Esophagus squamous epithelium (tissue), 5 donors: ENCODE data around the gene TMEM30A. TPM values are rescaled to one million over a fixed set of nuclear protein-coding genes. Genes with fewer than 3 reads are reported as not detected.

Experiments
- DNase-seq: peaks from one replicate; lab custom pipeline; 2025; lab: John Stamatoyannopoulos, UW
- H3K27ac ChIP-seq, 4 donors: fragments of 200-600 bp; sonication (generic); one replicate each; pipeline ENCODE4 v1.5.1; 2016 to 2019; ENCODE audit warnings: mild to moderate bottlenecking in 1 of 4
- H3K27me3 ChIP-seq, 4 donors: fragments of 200-600 bp; sonication (generic); 1 replicate in 3 of 4; 2 replicates in 1 of 4; pipeline versions ENCODE4 v1.5.1 to v1.6.0; 2017 to 2021; ENCODE audit warnings: antibody characterized with exemption in 1 of 4
- H3K36me3 ChIP-seq, 3 donors: fragments of 200-600 bp; sonication (generic); one replicate each; pipeline ENCODE4 v1.5.1; 2016 to 2019
- H3K4me1 ChIP-seq, 3 donors: fragments of 200-600 bp; sonication (generic); one replicate each; pipeline ENCODE4 v1.5.1; 2017 to 2019
- H3K4me3 ChIP-seq, 4 donors: fragments of 200-600 bp; sonication (generic); 1 replicate in 3 of 4; 2 replicates in 1 of 4; pipeline ENCODE4 v1.5.1; 2016 to 2019; ENCODE audit warnings: mild to moderate bottlenecking in 2 of 4, moderate library complexity in 1 of 4
- H3K9me3 ChIP-seq, 3 donors: fragments of 200-600 bp; sonication (generic); one replicate each; pipeline ENCODE4 v1.5.1; 2016 to 2019
- CTCF ChIP-seq, 6 experiments: fragments of 450-650 bp in 4 of 6; fragments of 200-600 bp in 2 of 6; sonication (generic) in 2 of 6; IDR thresholded peaks; one replicate each; pipeline ENCODE4 v1.5.1; 2016 to 2019; ENCODE audit warnings: antibody characterized with exemption in 6 of 6, mild to moderate bottlenecking in 4 of 6, moderate library complexity in 4 of 6
- POLR2A ChIP-seq, 4 donors: fragments of 450-650 bp; IDR thresholded peaks; one replicate each; pipeline ENCODE4 v1.6.1; 2017; ENCODE audit warnings: antibody characterized with exemption in 4 of 4, mild to moderate bottlenecking in 4 of 4, moderate library complexity in 3 of 4
- WGBS, 2 donors: methylation state at CpG; one replicate each; pipeline ENCODE4 v1.1.5; 2018; 5-methylcytosine and 5-hydroxymethylcytosine counted together
- intact Hi-C: fragments of 100-400 bp; cut with DNase I; formaldehyde crosslinking; loops from one replicate; pipeline ENCODE4 v1.15.0; 2022
- total RNA-seq, 4 donors: library from RNA; depleted of rRNA; stranded (reverse); fragments of >200 nt; gene quantifications; one replicate each; pipeline ENCODE4 v1.1.0, GENCODE V29; 2016
- donor health status: DM: yes; HTN: yes; CAD: no.

The TMEM30A gene
- total RNA-seq, 4 donors from 2014 or later = 51.3 to 97.0 (median 72.3) TPM

DNA sequence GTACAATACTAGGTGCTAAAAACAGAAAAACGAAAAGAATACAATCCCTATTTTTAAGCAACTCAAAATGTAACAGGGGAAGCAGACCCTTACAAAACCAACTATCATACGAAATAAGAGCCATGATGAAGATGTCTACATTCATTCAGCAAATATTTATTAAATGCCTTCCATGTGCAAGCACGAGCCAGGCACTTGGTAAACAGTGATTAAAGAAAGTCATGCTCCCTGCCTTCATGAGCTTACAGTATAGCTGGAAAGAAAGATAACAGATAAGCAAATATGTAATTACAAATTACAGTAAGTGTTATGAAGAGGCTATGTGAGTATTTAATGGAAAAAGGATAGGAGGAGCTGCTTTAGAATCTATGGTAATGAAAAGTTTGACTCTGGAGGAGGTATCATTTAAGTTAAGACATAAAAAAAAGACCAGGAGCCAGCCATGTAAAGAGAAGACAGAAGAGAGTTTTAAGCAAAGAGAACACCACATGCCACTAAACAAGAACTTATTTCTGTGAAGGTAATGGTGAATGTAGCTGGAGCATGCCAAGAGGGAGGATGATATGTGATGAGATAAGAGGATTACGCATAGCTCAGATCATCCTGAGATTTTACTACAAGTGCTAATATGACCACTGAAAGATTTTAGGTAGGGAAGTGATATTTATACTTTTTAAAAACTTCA, 21.7 kb downstream of the TMEM30A start:
- no peaks in the 10 kb centered on the region for H3K9me3 ChIP-seq
- no peak for DNase-seq
- no peak overlapping the region for H3K27ac ChIP-seq
- H3K36me3 ChIP-seq = peaks cover 0 to 72% (median 0%) of the 10 kb centered on the region in 3 donors
- H3K27me3 ChIP-seq = no peaks in the 10 kb centered on the region
- intact Hi-C loops = loop anchor here (10.0 kb wide), 1 partner anchor 272 kb away; no protein-coding TSS in a partner anchor
- no peak overlapping the region for H3K4me3 ChIP-seq
- no peak for TF ChIP-seq CTCF (IDR thresholded peaks at IDR 0.05)
- no peak for TF ChIP-seq POLR2A (IDR thresholded peaks at IDR 0.05)
- peaks cover 1 to 16% (median 5%) of the 10 kb centered on the region in 3 donors for H3K4me1 ChIP-seq
- WGBS, 2 donors = 84 to 91% methylated on average over 4 of the region's 4 CpGs

GRCh38 chr6:75261299-75261698, 23.3 kb downstream of the TMEM30A start:
- Histone ChIP-seq H3K4me1 (no peaks in the 10 kb centered on the region), H3K36me3 (peaks cover 0 to 87% (median 0%) of the 10 kb centered on the region in 3 donors), H3K4me3 (no peak overlapping the region), H3K9me3 (no peaks in the 10 kb centered on the region), H3K27me3 (no peaks in the 10 kb centered on the region), H3K27ac (no peak overlapping the region)
- TF ChIP-seq CTCF (IDR thresholded peaks at IDR 0.05) = no peak
- no peak for TF ChIP-seq POLR2A (IDR thresholded peaks at IDR 0.05)
- intact Hi-C loops = loop anchor here (10.0 kb wide), 1 partner anchor 274 kb away; no protein-coding TSS in a partner anchor
- DNase-seq = no peak
- 93 to 100% methylated on average over 1 of the region's 1 CpG for WGBS, 2 donors

DNA sequence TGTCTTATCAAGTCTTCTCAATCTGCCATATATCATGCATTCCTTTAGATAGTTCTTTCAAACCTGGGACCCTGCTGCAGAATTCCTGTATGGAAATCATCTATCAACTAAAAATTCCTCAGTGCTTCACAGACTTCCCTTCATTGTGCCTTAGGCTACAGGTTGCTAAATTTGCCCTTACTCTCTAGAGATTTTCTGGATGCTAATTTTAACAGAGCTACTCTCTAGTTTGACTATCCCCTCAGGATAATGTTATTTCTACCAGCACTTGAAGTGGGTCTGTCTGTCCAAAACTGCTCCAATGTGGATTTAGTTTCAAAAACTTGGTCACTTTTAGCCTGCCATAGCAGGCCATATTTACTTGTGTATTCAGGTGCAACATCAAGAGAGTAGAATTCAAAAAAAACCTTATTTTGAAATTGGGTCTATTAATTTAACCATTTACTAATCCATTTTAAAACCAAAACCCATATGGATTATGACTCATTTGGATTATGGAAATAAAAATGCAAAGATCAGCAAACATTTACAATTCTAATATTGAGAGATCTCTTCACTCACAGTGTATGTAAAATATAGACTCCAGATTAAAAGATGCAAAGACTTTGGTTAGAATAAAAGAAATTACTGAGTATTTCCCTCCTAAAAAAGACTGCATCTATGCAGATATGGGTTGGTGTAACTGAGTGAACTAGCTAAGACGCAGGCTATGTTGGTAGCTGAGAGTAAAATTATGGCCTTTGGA, 27.1 kb downstream of the TMEM30A start:
- Histone ChIP-seq H3K9me3 (no peaks in the 10 kb centered on the region), H3K27me3 (no peaks in the 10 kb centered on the region), H3K36me3 (peaks cover 0 to 97% (median 8%) of the 10 kb centered on the region in 3 donors), H3K27ac (no peak overlapping the region), H3K4me3 (no peak overlapping the region), H3K4me1 (no peaks in the 10 kb centered on the region)
- WGBS, 2 donors = 94 to 95% methylated on average over 1 of the region's 1 CpG
- no peak for DNase-seq
- intact Hi-C loops = no loop called here
- TF ChIP-seq POLR2A (IDR thresholded peaks at IDR 0.05) = no peak
- no peak for TF ChIP-seq CTCF (IDR thresholded peaks at IDR 0.05)

DNA sequence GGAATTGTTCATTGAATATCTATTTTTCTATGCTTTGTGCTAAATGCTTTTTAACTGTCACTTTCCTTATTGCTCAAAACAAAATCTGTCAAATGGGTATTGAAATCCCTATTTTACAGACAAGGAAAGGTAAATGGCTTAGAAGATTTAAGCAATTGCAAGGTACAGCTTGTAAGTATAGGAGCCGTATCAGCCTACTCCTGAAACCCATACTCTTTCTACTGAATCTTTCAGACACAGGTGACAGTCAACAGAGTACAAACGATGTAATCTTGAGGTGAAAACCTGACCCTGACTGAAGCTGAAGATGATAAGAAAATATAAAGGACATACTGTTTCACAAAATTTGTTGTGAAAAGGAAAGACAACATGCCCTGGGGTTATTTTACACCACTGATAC, 34.0 kb downstream of the TMEM30A start:
- Histone ChIP-seq H3K36me3 (peaks cover 0 to 34% (median 6%) of the 10 kb centered on the region in 3 donors), H3K27ac (no peak overlapping the region), H3K27me3 (no peaks in the 10 kb centered on the region), H3K9me3 (no peaks in the 10 kb centered on the region), H3K4me3 (no peak overlapping the region), H3K4me1 (no peaks in the 10 kb centered on the region)
- WGBS, 2 donors = 61 to 75% methylated on average over 2 of the region's 2 CpGs
- DNase-seq = no peak
- intact Hi-C loops = no loop called here
- TF ChIP-seq POLR2A (IDR thresholded peaks at IDR 0.05) (no peak), CTCF (IDR thresholded peaks at IDR 0.05) (no peak)

GRCh38 chr6:75249837-75250236, 34.8 kb downstream of the TMEM30A start:
- no peak for DNase-seq
- Histone ChIP-seq H3K27me3 (no peaks in the 10 kb centered on the region), H3K4me3 (no peak overlapping the region), H3K4me1 (no peaks in the 10 kb centered on the region), H3K36me3 (peaks cover 0 to 27% (median 0%) of the 10 kb centered on the region in 3 donors), H3K9me3 (no peaks in the 10 kb centered on the region), H3K27ac (no peak overlapping the region)
- intact Hi-C loops = no loop called here
- TF ChIP-seq CTCF (IDR thresholded peaks at IDR 0.05) (no peak), POLR2A (IDR thresholded peaks at IDR 0.05) (no peak)
